ENCODE measurements around the gene FMNL2. TPM values are rescaled to one million over a fixed set of nuclear protein-coding genes. Genes with fewer than 3 reads are reported as not detected.

The FMNL2 gene
- total and polyA plus RNA-seq, 11 donors: 4.7 to 19.4 (median 5.5) TPM

- intact Hi-C loops (cut with DNase I): no loop called here
- TF ChIP-seq POLR2A (IDR thresholded peaks at IDR 0.05): no peak
- no peak for TF ChIP-seq CTCF (IDR thresholded peaks at IDR 0.05)
- no peaks in the 10 kb centered on the region for H3K36me3 ChIP-seq
- no peak overlapping the region for H3K27ac ChIP-seq
- H3K9me3 ChIP-seq: no peaks in the 10 kb centered on the region
- H3K4me3 ChIP-seq: no peak overlapping the region
- peaks cover 0 to 18% (median 8%) of the 10 kb centered on the region in 12 donors for H3K4me1 ChIP-seq
- no peak for ATAC-seq
- no peaks in the 10 kb centered on the region for H3K27me3 ChIP-seq
- no peak for DNase-seq
Observed at GRCh38 chr2:152352616-152353015, 17.6 kb downstream of the FMNL2 start.

GRCh38 chr2:152353364-152353763 lies 18.4 kb downstream of the FMNL2 start:
- H3K27ac ChIP-seq: no peak overlapping the region
- H3K4me3 ChIP-seq: no peak overlapping the region
- ATAC-seq (no peak), DNase-seq (no peak)
- H3K9me3 ChIP-seq: no peaks in the 10 kb centered on the region
- no peaks in the 10 kb centered on the region for H3K27me3 ChIP-seq
- H3K36me3 ChIP-seq: no peaks in the 10 kb centered on the region
- intact Hi-C loops (cut with DNase I): no loop called here
- TF ChIP-seq POLR2A (IDR thresholded peaks at IDR 0.05) (no peak), CTCF (IDR thresholded peaks at IDR 0.05) (no peak)
- H3K4me1 ChIP-seq: peaks cover 0 to 18% (median 8%) of the 10 kb centered on the region in 12 donors
- 94 to 100% (median 98%) methylated on average over 2 of the region's 2 CpGs for WGBS, 4 donors

GRCh38 chr2:152354069-152354755 lies 19.2 kb downstream of the FMNL2 start:
- H3K9me3 ChIP-seq: no peaks in the 10 kb centered on the region
- H3K27me3 ChIP-seq: no peaks in the 10 kb centered on the region
- no peak overlapping the region for H3K4me3 ChIP-seq
- intact Hi-C loops (cut with DNase I): no loop called here
- TF ChIP-seq POLR2A (IDR thresholded peaks at IDR 0.05) (no peak), CTCF (IDR thresholded peaks at IDR 0.05) (no peak)
- peak overlapping the region in 1 of 12 donors; percentile 39 for H3K27ac ChIP-seq
- ATAC-seq (peak in 1 of 4 donors; percentile 51), DNase-seq (no peak)
- H3K4me1 ChIP-seq: peaks cover 0 to 18% (median 8%) of the 10 kb centered on the region in 12 donors
- no peaks in the 10 kb centered on the region for H3K36me3 ChIP-seq
- WGBS, 4 donors: 79 to 84% (median 81%) methylated on average over 4 of the region's 4 CpGs

GRCh38 chr2:152354909-152355308 lies 19.9 kb downstream of the FMNL2 start:
- DNase-seq: no peak
- TF ChIP-seq CTCF (IDR thresholded peaks at IDR 0.05) (no peak), POLR2A (IDR thresholded peaks at IDR 0.05) (no peak)
- no peaks in the 10 kb centered on the region for H3K9me3 ChIP-seq
- no peaks in the 10 kb centered on the region for H3K36me3 ChIP-seq
- H3K27me3 ChIP-seq: no peaks in the 10 kb centered on the region
- H3K4me3 ChIP-seq: no peak overlapping the region
- peak in 1 of 4 donors; percentile 59 for ATAC-seq
- WGBS, 4 donors: 45 to 50% (median 49%) methylated on average over 3 of the region's 3 CpGs
- intact Hi-C loops (cut with DNase I): no loop called here
- peak overlapping the region in 3 of 12 donors; percentile 3 to 39 (median 14) for H3K27ac ChIP-seq
- peaks cover 0 to 18% (median 8%) of the 10 kb centered on the region in 12 donors for H3K4me1 ChIP-seq

Data from heart left ventricle (tissue), 16 donors.